Measurements from ENCODE around the gene PCDHGB4. TPM values are rescaled to one million over a fixed set of nuclear protein-coding genes. Genes with fewer than 3 reads are reported as not detected.
"Not testable (repeated sequence)": the region's sequence is repeated elsewhere in the genome, so short reads cannot be mapped to it uniquely, and the experiment has no call there.

PCDHGB4 gene
- total RNA-seq, 1 donor from 2014 or later = 4.7 TPM

DNA sequence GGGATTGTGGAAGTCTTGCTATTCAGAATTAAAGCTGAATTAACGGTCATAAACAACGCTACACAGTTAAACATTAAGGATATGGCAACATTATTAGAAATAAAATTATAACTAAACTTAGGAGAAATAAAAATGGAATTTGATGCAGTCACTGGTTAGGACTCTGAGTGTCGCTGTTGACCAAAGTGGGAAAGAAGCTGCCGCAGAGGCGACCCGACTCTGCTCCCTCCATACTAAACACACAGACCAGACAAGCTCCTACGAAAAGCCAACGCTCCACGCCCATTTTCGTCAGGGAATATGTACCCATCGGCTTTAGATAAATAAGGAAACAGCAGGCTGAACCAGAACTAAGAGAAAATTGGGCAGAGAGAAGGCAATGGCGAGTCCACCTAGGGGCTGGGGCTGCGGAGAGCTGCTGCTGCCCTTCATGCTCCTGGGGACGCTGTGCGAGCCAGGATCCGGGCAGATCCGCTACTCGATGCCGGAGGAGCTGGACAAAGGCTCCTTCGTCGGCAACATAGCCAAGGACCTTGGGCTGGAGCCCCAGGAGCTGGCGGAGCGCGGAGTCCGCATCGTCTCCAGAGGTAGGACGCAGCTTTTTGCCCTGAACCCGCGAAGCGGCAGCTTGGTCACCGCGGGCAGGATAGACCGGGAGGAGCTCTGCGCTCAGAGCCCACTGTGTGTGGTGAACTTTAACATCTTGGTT lies 23.4 kb upstream of the PCDHGB4 start, which contains the start of gene PCDHGA5:
TSS of gene PCDHGA5 (plus strand) at position 211 of the 709 bp plus-strand sequence. CDS start at position 380, 169 bp downstream.
- Histone ChIP-seq H3K9ac (ENCODE audit: low read depth in 1 of 3, low read length in 3 of 3) (no peak within 1 kb of the TSS), H3K4me1 (ENCODE audit: control insufficient read depth in 3 of 3, insufficient read depth in 3 of 3, low read length in 3 of 3) (no peaks in the 10 kb centered on the region), H3K36me3 (ENCODE audit: control insufficient read depth in 3 of 3, insufficient read depth in 3 of 3, low read length in 3 of 3) (peaks cover 0 to 10% (median 7%) of the 10 kb centered on the region in 3 donors), H3K4me3 (ENCODE audit: low read length in 3 of 3) (peak within 1 kb of the TSS in 2 of 3 donors; percentile 41 to 52), H3K27ac (ENCODE audit: low read depth, low read length) (no peak within 1 kb of the TSS), H3K27me3 (ENCODE audit: control insufficient read depth in 3 of 3, insufficient read depth in 3 of 3, low read length in 3 of 3) (peaks cover 12 to 36% (median 16%) of the 10 kb centered on the region in 3 donors), H3K9me3 (ENCODE audit: control insufficient read depth in 3 of 3, low read length in 3 of 3) (peaks cover 10 to 32% (median 29%) of the 10 kb centered on the region in 3 donors)

DNA sequence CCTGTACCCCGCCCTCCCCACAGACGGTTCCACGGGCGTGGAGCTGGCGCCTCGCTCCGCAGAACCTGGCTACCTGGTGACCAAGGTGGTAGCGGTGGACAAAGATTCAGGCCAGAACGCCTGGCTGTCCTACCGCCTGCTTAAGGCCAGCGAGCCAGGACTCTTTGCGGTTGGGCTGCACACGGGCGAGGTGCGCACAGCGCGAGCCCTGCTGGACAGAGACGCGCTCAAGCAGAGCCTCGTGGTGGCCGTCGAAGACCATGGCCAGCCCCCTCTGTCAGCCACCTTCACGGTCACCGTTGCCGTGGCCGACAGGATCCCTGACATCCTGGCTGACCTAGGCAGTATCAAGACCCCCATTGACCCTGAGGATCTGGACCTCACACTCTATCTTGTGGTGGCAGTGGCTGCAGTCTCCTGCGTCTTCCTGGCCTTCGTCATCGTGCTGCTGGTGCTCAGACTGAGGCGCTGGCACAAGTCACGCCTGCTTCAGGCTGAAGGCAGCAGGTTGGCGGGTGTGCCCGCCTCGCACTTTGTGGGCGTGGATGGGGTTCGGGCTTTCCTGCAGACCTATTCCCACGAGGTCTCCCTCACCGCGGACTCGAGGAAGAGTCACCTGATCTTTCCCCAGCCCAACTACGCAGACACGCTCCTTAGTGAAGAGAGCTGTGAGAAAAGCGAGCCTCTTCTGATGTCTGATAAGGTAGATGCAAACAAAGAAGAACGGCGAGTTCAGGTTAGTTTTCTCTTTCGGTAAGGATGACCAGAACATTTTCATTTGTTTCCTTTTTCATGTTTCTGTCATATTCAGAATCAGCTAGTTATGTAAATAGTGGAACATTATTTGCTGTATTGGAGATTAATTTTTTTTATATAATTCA lies 21.2 kb upstream of the PCDHGB4 start:
- H3K27ac ChIP-seq (ENCODE audit: low read depth, low read length) = no peak overlapping the region
- H3K36me3 ChIP-seq (ENCODE audit: control insufficient read depth in 3 of 3, insufficient read depth in 3 of 3, low read length in 3 of 3) = peaks cover 0 to 15% (median 7%) of the 10 kb centered on the region in 3 donors
- H3K4me1 ChIP-seq (ENCODE audit: control insufficient read depth in 3 of 3, insufficient read depth in 3 of 3, low read length in 3 of 3) = peaks cover 0 to 5% (median 0%) of the 10 kb centered on the region in 3 donors
- peak overlapping the region in 1 of 3 donors; percentile 27 for H3K4me3 ChIP-seq (ENCODE audit: low read length in 3 of 3)
- H3K9me3 ChIP-seq (ENCODE audit: control insufficient read depth in 3 of 3, low read length in 3 of 3) = peaks cover 14 to 37% (median 28%) of the 10 kb centered on the region in 3 donors
- no peak overlapping the region for H3K9ac ChIP-seq (ENCODE audit: low read depth in 1 of 3, low read length in 3 of 3)
- peaks cover 12 to 26% (median 16%) of the 10 kb centered on the region in 3 donors for H3K27me3 ChIP-seq (ENCODE audit: control insufficient read depth in 3 of 3, insufficient read depth in 3 of 3, low read length in 3 of 3)

DNA sequence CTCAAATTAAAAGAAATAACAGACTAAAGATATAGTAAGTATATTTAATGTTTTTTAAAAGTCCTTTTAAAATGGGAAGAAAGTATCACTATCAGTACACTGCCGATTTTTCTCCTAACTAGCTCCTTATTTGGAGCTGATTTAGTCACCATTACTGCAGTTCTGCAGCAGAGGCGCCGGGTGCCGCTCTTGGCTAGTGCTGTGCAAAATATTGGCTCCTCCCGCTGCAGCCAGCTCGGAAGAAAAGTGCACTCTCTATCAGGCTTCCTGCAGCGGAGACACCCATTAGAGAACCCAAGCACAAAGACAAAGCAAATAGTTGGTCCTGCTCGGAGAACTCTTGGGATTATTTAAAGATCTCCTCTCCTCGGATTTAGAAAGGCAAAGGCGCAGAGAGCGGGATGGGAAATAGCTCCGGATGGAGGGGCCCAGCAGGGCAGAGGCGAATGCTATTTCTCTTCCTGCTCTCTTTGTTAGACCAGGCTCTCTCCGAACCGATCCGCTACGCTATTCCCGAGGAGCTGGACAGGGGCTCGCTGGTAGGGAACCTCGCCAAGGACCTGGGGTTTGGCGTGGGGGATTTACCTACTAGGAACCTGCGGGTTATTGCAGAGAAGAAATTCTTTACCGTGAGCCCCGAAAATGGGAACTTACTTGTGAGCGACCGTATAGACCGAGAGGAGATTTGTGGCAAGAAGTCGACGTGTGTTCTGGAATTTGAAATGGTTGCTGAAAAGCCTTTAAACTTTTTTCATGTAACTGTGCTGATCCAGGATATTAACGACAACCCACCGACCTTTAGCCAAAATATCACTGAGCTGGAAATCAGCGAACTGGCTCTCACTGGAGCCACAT lies 17.3 kb upstream of the PCDHGB4 start, which contains the start of gene PCDHGB3:
TSS of gene PCDHGB3 (plus strand) at position 249 of the 855 bp plus-strand sequence. CDS start at position 402, 153 bp downstream.
- no peak within 1 kb of the TSS for H3K27ac ChIP-seq (ENCODE audit: low read depth, low read length)
- peaks cover 0 to 11% (median 0%) of the 10 kb centered on the region in 3 donors for H3K4me1 ChIP-seq (ENCODE audit: control insufficient read depth in 3 of 3, insufficient read depth in 3 of 3, low read length in 3 of 3)

DNA sequence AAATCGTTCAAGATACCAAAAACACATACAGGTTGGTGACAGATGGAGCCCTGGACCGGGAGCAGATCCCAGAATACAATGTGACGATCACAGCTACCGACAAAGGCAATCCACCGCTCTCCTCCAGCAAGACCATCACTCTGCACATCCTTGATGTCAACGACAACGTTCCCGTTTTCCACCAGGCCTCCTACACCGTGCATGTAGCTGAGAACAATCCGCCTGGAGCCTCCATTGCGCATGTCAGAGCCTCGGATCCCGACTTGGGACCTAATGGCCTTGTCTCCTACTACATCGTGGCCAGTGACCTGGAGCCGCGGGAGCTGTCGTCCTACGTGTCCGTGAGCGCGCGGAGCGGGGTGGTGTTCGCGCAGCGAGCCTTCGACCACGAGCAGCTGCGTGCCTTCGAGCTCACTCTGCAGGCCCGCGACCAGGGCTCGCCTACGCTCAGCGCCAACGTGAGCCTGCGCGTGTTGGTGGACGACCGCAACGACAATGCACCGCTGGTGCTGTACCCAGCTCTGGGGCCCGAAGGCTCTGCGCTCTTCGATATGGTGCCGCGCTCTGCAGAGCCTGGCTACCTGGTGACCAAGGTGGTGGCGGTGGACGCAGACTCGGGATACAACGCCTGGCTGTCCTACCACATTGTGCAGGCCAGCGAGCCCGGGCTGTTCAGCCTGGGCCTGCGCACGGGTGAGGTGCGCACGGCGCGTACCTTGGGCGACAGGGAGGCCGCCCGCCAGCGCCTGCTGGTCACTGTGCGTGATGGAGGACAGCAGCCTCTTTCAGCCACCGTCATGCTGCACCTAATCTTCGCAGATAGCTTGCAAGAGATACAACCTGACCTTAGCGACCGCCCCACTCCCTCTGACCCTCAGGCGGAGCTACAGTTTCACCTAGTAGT lies 15.7 kb upstream of the PCDHGB4 start:
- Histone ChIP-seq H3K27me3 (ENCODE audit: control insufficient read depth in 3 of 3, insufficient read depth in 3 of 3, low read length in 3 of 3) (peaks cover 9 to 17% (median 10%) of the 10 kb centered on the region in 3 donors), H3K9ac (ENCODE audit: low read depth in 1 of 3, low read length in 3 of 3) (no peak overlapping the region), H3K4me1 (ENCODE audit: control insufficient read depth in 3 of 3, insufficient read depth in 3 of 3, low read length in 3 of 3) (peaks cover 0 to 11% (median 0%) of the 10 kb centered on the region in 3 donors), H3K9me3 (ENCODE audit: control insufficient read depth in 3 of 3, low read length in 3 of 3) (peaks cover 21 to 41% (median 28%) of the 10 kb centered on the region in 3 donors), H3K27ac (ENCODE audit: low read depth, low read length) (no peak overlapping the region), H3K4me3 (ENCODE audit: low read length in 3 of 3) (peak overlapping the region; percentile 33 to 41 (median 36)), H3K36me3 (ENCODE audit: control insufficient read depth in 3 of 3, insufficient read depth in 3 of 3, low read length in 3 of 3) (peaks cover 0 to 10% (median 2%) of the 10 kb centered on the region in 3 donors)

More for the DNA sequence above, 17.3 kb upstream of the PCDHGB4 start, which contains the start of gene PCDHGB3:
- Histone ChIP-seq H3K9me3 (ENCODE audit: control insufficient read depth in 3 of 3, low read length in 3 of 3) (peaks cover 30 to 44% (median 32%) of the 10 kb centered on the region in 3 donors), H3K4me3 (ENCODE audit: low read length in 3 of 3) (peak within 1 kb of the TSS; percentile 55 to 61 (median 58)), H3K36me3 (ENCODE audit: control insufficient read depth in 3 of 3, insufficient read depth in 3 of 3, low read length in 3 of 3) (peaks cover 0 to 14% (median 5%) of the 10 kb centered on the region in 3 donors), H3K27me3 (ENCODE audit: control insufficient read depth in 3 of 3, insufficient read depth in 3 of 3, low read length in 3 of 3) (peaks cover 16 to 18% (median 17%) of the 10 kb centered on the region in 3 donors), H3K9ac (ENCODE audit: low read depth in 1 of 3, low read length in 3 of 3) (peak within 1 kb of the TSS; percentile 34 to 54 (median 42))

DNA sequence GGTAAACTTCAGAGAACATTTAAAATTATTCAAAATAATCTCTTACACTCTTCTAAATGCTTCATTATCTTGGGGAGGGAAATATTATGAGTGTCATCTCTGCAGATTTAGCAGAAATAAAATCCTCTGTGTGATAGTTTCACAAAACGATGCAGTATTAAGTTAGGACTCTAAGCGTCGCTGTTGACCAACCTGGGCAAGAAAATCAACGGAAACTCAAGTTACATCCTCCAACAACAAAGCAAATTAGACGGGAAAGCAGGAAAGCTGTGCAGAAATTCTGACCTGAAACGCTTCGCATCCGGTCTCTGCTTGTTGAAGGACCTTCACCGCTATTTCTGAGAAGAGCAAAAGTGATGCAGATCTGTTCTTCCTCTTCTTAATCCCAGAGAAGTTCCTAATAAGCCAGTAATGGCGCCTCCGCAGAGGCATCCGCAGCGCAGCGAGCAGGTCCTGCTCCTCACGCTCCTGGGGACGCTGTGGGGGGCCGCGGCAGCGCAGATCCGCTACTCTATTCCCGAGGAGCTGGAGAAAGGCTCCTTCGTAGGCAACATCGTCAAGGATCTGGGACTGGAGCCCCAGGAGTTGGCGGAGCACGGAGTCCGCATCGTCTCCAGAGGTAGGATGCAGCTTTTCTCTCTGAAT lies 13.7 kb upstream of the PCDHGB4 start, which contains the start of gene PCDHGA6:
TSS of gene PCDHGA6 (plus strand) at position 219 of the 645 bp plus-strand sequence. CDS start at position 412, 193 bp downstream.
- H3K36me3 ChIP-seq (ENCODE audit: control insufficient read depth in 3 of 3, insufficient read depth in 3 of 3, low read length in 3 of 3) = peaks cover 0 to 10% (median 2%) of the 10 kb centered on the region in 3 donors
- H3K27me3 ChIP-seq (ENCODE audit: control insufficient read depth in 3 of 3, insufficient read depth in 3 of 3, low read length in 3 of 3) = peaks cover 9 to 17% (median 10%) of the 10 kb centered on the region in 3 donors
- H3K4me1 ChIP-seq (ENCODE audit: control insufficient read depth in 3 of 3, insufficient read depth in 3 of 3, low read length in 3 of 3) = peaks cover 0 to 11% (median 0%) of the 10 kb centered on the region in 3 donors
- H3K4me3 ChIP-seq (ENCODE audit: low read length in 3 of 3) = peak within 1 kb of the TSS; percentile 57 to 63 (median 61)
- H3K27ac ChIP-seq (ENCODE audit: low read depth, low read length) = no peak within 1 kb of the TSS
- peaks cover 21 to 41% (median 26%) of the 10 kb centered on the region in 3 donors for H3K9me3 ChIP-seq (ENCODE audit: control insufficient read depth in 3 of 3, low read length in 3 of 3)
- H3K9ac ChIP-seq (ENCODE audit: low read depth in 1 of 3, low read length in 3 of 3) = peak within 1 kb of the TSS in 1 of 3 donors; percentile 33

DNA sequence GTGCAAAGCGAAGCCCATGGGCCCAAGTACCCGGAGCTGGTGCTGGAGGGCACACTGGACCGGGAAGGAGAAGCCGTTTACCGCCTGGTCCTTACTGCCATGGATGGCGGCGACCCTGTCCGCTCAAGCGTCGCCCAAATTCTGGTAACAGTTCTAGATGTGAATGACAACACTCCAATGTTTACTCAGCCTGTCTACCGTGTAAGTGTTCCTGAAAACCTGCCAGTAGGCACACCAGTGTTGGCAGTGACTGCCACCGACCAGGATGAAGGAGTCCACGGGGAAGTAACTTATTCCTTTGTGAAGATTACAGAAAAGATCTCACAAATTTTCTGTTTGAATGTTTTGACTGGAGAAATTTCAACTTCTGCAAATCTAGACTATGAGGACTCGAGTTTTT lies 12.9 kb upstream of the PCDHGB4 start:
- Histone ChIP-seq H3K9me3 (ENCODE audit: control insufficient read depth in 3 of 3, low read length in 3 of 3) (peaks cover 21 to 41% (median 24%) of the 10 kb centered on the region in 3 donors), H3K4me3 (ENCODE audit: low read length in 3 of 3) (peak overlapping the region; percentile 41 to 61 (median 57)), H3K4me1 (ENCODE audit: control insufficient read depth in 3 of 3, insufficient read depth in 3 of 3, low read length in 3 of 3) (peaks cover 0 to 11% (median 0%) of the 10 kb centered on the region in 3 donors), H3K36me3 (ENCODE audit: control insufficient read depth in 3 of 3, insufficient read depth in 3 of 3, low read length in 3 of 3) (peaks cover 0 to 10% (median 2%) of the 10 kb centered on the region in 3 donors), H3K9ac (ENCODE audit: low read depth in 1 of 3, low read length in 3 of 3) (no peak overlapping the region), H3K27me3 (ENCODE audit: control insufficient read depth in 3 of 3, insufficient read depth in 3 of 3, low read length in 3 of 3) (peaks cover 9 to 17% (median 10%) of the 10 kb centered on the region in 3 donors), H3K27ac (ENCODE audit: low read depth, low read length) (no peak overlapping the region)

DNA sequence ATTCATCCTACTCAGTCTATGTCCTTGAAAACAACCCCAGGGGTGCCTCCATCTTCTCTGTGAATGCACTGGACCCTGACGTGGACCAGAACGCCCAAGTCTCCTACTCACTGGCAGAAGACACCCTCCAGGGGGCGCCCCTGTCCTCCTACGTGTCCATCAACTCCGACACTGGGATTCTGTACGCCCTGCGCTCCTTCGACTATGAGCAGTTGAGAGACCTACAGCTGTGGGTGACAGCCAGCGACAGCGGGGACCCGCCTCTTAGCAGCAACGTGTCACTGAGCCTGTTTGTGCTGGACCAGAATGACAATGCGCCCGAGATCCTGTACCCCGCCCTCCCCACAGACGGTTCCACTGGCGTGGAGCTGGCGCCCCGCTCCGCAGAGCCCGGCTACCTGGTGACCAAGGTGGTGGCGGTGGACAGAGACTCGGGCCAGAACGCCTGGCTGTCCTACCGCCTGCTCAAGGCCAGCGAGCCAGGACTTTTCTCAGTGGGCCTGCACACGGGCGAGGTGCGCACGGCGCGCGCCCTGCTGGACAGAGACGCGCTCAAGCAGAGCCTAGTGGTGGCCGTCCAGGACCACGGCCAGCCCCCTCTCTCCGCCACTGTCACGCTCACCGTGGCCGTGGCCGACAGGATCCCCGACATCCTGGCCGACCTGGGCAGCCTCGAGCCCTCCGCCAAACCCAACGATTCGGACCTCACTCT lies 11.9 kb upstream of the PCDHGB4 start:
- not testable (repeated sequence) for H3K4me3 ChIP-seq (ENCODE audit: low read length in 3 of 3); H3K27ac ChIP-seq (ENCODE audit: low read depth, low read length); H3K9ac ChIP-seq (ENCODE audit: low read depth in 1 of 3, low read length in 3 of 3); H3K36me3 ChIP-seq (ENCODE audit: control insufficient read depth in 3 of 3, insufficient read depth in 3 of 3, low read length in 3 of 3)
- Histone ChIP-seq H3K9me3 (ENCODE audit: control insufficient read depth in 3 of 3, low read length in 3 of 3) (peaks cover 21 to 36% (median 21%) of the 10 kb centered on the region in 3 donors), H3K27me3 (ENCODE audit: control insufficient read depth in 3 of 3, insufficient read depth in 3 of 3, low read length in 3 of 3) (peaks cover 9 to 17% (median 10%) of the 10 kb centered on the region in 3 donors), H3K4me1 (ENCODE audit: control insufficient read depth in 3 of 3, insufficient read depth in 3 of 3, low read length in 3 of 3) (peaks cover 0 to 10% (median 0%) of the 10 kb centered on the region in 3 donors)
